ENCODE measurements around the gene SRXN1.
"Not testable (repeated sequence)": the region's sequence is repeated elsewhere in the genome, so short reads cannot be mapped to it uniquely, and the experiment has no call there.

The SRXN1 gene

DNA sequence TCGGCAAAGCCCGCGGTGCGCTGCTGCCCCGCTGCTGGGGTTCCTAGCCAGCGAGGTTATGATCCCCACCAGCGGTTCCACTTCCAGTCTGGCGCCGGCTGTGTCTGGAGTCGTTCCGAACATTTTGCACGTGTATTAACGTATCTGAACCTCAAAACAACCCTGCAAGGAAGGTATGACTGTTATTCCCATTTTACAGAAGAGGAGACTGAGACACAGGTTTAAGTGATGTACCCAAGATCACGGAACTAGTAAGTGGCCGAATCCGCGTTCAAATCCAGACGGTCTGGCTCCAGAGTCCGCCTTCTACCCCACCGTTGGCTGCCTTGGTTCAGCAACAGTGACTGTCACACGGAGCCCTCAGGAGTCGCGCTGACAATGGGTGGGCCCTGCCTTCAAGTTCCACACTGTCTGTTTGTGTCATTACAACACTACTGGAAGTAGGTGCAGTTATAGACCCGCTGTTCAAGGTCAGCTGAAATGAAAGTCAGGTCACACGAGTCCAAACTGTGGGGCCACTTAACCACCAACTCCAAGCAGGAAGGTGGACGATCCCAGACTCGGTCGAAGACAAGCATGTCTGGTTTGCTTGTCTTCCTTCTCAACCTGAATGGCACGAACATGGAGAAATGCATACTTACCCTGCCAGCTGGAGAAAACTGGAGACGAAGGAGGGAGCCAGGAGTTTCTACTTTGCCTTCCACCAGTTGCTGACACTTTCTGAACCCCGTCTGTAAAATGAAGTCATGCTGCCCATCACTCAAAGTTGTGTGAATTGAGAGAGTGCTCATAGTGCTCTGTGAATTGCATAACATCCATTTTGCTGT lies 803 bp upstream of the SRXN1 start:
- DNase-seq: no peak

GRCh38 chr20:652615-653109 lies 338 bp downstream of the SRXN1 start:
- DNase-seq: no peak

DNA sequence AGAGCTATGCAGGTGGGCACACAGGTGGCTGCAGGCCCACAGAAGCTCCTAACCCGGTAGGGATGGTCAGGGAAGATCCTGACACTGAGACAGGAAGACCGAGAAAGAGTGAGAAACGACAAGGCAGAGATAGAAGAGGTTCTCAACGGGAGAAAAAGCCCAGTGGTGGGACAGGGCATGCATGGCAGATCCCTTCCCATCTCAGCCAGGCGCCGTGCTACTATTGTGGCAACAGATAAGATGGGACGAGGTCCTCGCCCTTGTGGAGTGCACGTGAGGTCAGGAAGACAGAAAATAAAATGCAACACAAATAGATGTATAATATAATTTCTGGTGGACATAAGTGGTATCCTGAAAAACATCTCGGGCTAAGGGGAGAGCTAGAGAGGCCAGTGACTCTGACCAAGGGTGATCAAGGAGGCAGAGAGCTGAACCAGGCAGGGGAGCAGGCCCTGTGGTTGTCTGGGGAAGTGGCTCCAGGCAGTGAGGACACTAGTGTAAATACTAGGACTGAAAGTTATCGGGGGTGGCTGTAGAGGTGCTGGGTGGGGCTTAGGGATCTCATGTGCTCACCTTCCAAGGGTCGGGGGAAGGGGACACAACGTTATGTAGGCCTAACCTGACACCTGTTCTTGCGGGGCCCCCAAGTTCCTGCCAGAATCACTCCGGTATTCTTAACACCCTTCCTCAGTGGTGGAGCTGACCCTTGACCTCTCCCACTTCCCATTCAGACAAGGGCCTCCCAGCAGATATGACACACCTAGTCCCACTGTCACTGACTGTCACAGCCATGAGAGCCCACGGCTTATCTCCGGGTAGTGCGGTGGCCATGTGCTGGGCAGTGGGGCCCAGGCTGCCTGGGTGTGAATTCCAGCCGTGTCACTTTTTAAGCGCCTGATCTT lies 1.0 kb downstream of the SRXN1 start:
- DNase-seq: no peak

GRCh38 chr20:650954-651353 lies 2.0 kb downstream of the SRXN1 start:
- no peak for DNase-seq

DNA sequence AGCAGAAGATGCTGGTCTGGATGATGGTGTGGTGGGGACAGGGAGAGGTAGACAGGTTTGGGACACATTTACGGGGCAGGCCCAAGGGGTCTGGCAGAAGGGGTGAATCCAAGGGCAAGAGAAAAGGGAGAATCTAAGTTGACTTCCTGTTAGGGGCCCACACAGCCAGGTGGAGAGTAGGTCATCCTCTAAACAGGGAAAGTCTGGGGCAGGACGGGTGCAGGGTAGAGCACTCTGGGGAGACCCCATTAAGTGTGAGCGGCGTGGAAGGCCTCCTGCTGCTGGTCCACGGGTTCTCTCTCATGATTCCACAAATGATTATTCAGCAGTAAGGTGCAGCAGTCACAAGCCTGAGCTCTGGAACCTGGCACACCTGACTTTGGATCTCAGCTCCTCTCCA lies 2.7 kb downstream of the SRXN1 start:
- DNase-seq: no peak

- no peak for DNase-seq
Measured at GRCh38 chr20:647479-648019, 5.5 kb downstream of the SRXN1 start.

- DNase-seq: no peak
Measured at GRCh38 chr20:646868-647233, 6.1 kb downstream of the SRXN1 start.

- DNase-seq: no peak
Measured at GRCh38 chr20:646107-646867, 6.7 kb downstream of the SRXN1 start.

DNA sequence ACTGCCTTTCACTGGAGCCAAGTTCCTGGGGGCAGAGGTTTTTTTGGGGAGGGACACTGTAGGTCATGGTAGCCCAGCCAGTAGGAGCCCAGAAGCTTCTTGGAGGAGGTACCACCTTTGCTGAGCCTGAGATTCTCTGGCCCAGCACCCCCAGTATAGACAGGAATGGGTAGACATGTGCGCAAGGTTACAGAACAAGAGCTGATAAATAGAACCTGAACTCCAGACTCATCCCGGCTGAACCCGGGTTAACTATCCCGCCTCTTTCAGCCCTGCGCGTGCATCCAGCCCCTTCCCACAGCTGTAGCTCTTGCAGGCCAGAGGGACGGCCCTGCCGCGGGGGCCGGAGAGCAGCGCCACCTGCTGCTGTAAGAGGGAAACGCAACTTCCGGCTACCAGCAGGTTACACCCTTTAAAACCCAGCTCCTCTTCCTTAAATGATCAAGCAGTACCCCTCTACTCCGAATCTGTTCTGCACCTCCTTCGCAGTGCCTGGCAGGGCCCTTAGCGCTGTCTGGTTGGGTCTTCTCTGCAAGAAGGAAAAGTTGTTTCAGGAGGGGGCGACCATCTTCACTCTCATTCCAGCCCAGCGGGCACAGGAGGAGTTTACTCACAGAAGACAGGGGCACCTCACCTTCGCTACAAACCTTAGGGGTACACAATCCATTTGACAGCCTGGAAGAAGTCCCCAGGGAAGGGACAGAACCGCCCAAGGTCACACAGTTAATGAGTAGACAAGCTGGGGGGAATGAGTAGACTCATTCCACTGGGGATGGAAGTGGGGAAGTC lies 7.5 kb downstream of the SRXN1 start:
- peak; percentile 58 to 70 for DNase-seq

GRCh38 chr20:644692-645317 lies 8.2 kb downstream of the SRXN1 start:
- no peak for DNase-seq

GRCh38 chr20:642398-643174 lies 10.4 kb downstream of the SRXN1 start:
- no peak for DNase-seq

DNA sequence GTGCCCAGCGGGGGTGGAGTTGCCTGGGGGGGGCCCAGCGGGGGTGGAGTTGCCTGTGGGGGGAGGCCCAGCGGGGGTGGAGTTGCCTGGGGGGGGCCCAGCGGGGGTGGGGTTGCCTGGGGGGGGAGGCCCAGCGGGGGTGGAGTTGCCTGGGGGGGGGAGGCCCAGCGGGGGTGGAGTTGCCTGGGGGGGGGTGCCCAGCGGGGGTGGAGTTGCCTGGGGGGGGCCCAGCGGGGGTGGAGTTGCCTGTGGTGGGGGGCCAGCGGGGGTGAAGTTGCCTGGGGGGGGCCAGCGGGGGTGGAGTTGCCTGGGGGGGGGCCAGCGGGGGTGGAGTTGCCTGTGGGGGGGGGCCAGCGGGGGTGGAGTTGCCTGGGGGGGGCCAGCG lies 11.0 kb downstream of the SRXN1 start:
- DNase-seq: not testable (repeated sequence)

DNA sequence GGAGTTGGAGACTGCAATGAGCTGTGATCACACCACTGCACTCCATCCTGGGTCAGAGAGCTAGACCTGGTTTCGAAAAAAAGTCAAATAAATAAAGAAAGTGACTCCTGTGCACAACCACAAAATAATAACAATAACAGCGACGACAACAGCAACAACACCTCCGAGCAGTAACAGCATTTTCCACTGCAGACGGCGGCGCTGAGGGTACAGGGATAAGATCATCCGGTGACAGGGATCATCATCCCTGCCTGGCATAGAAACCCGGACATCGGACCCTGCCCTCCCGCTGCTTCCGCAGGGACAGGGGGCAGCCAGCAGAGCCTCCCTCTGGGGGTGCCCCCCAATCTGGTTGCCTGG lies 11.5 kb downstream of the SRXN1 start:
- DNase-seq: no peak

GRCh38 chr20:640674-641515 lies 12.1 kb downstream of the SRXN1 start:
- no peak for DNase-seq

- DNase-seq: no peak
Measured at GRCh38 chr20:638579-638978, 14.4 kb downstream of the SRXN1 start.

DNA sequence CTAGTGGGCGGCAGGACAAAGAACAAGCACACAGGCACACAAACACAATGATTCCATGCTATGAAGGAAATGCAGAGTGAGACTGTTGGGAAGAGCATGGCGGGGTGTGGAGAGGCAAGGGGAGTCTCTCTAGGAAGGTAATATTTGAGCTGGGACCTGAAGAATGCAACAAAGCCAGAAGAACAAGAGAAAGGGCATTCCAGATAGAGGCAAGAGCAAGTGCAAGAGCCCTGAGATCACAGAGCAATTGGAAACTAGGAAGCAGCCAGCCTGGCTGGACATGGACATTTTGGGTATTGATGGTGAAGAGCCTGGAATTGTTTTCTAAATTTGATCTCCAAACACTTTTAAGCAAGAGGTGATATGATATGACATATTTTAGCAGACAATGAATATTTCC lies 15.4 kb downstream of the SRXN1 start:
- no peak for DNase-seq

- no peak for DNase-seq
Measured at GRCh38 chr20:635893-636338, 17.1 kb downstream of the SRXN1 start.

DNA sequence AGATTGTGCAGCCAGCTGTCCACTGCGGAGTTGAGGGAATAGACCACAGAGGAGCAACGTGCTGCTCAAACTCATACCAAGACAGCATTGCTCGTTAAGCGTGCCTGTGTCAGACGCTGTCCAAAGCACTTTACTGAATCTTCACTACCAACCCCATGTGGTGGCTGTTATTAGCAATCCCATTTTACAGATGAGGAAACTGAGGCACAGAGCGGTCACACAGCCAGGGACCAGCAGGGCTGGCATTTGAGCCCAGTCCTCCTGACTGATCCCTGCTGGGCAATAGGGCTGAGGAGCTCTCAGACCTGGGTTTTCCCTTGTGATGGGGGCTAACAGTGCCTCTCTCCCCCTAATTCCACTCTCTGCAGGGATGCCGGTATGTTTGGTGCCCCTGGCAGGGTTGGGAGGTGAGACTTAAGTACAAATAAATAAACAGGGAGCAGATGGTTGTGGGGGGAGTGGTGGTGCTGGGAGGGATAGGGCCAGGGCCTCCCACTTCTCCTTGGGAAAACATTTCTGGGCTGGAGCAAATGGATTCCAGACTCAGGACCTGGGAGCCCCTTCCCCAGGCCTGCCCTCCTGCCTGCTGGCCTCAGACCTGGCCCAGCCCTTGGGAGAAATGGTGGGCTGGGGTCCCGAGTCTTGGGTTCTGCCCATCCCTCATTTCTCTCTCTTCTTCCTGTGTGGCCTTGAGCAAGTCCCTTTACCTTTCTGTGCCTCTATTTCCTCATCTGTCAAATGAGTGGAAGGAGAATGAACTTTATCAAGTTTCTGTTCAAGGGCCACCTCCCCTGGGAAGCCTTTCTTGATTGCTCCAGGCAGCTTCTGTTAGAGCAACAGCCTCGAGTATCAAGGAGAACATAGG lies 17.7 kb downstream of the SRXN1 start:
- DNase-seq: no peak
